Suprapubic skin (tissue), 4 donors: ENCODE data around the gene SCYL3. TPM values are rescaled to one million over a fixed set of nuclear protein-coding genes. Genes with fewer than 3 reads are reported as not detected.
"Not testable (repeated sequence)": the region's sequence is repeated elsewhere in the genome, so short reads cannot be mapped to it uniquely, and the experiment has no call there.

ENCODE experiments used
- DNase-seq, 2 donors: peaks; one replicate each; pipeline ENCODE4 v3.0.0-alpha.2; 2019; ENCODE audit warnings: low spot score in 2 of 2
- H3K27ac ChIP-seq: fragments of 200-600 bp; sonication (generic); one replicate; pipeline ENCODE4 v1.5.1; 2019
- H3K27me3 ChIP-seq: fragments of 200-600 bp; sonication (generic); one replicate; pipeline ENCODE4 v1.5.1; 2019
- H3K36me3 ChIP-seq: fragments of 200-600 bp; sonication (generic); one replicate; pipeline ENCODE4 v1.5.1; 2019
- H3K4me1 ChIP-seq: fragments of 200-600 bp; sonication (generic); one replicate; pipeline ENCODE4 v1.5.1; 2019
- H3K4me3 ChIP-seq: fragments of 200-600 bp; sonication (generic); one replicate; pipeline ENCODE4 v1.5.1; 2019; ENCODE audit warnings: mild to moderate bottlenecking
- H3K9me3 ChIP-seq: fragments of 200-600 bp; sonication (generic); one replicate; pipeline ENCODE4 v1.5.1; 2019
- CTCF ChIP-seq, 2 donors: fragments of 200-600 bp in 1 of 2; fragments of 450-650 bp in 1 of 2; sonication (generic) in 1 of 2; IDR thresholded peaks; one replicate each; pipeline ENCODE4 v1.5.1; 2016 to 2019; ENCODE audit warnings: antibody characterized with exemption in 2 of 2, mild to moderate bottlenecking in 1 of 2, moderate library complexity in 1 of 2
- EP300 ChIP-seq: sonication (generic); formaldehyde crosslinking; IDR thresholded peaks from one replicate; pipeline ENCODE4 v1.6.1; 2017; ENCODE audit warnings: antibody characterized with exemption
- POLR2A ChIP-seq, 2 donors: fragments of 450-650 bp; IDR thresholded peaks; one replicate each; pipeline ENCODE4 v1.6.1; 2017; ENCODE audit warnings: antibody characterized with exemption in 2 of 2, mild to moderate bottlenecking in 2 of 2, moderate library complexity in 2 of 2
- POLR2AphosphoS5 ChIP-seq, 3 donors: sonication (generic); formaldehyde crosslinking; IDR thresholded peaks; one replicate each; pipeline ENCODE4 v1.6.1; 2017; ENCODE audit warnings: antibody characterized with exemption in 3 of 3
- WGBS: methylation state at CpG from one replicate; pipeline ENCODE4 v1.1.5; 2018; 5-methylcytosine and 5-hydroxymethylcytosine counted together
- total RNA-seq, 4 donors: library from RNA; depleted of rRNA; stranded (reverse); fragments of >200 nt; gene quantifications; one replicate each; pipeline ENCODE4 v1.1.0, GENCODE V29; 2016

SCYL3 gene
- total RNA-seq, 4 donors from 2014 or later, result 10.8 to 18.3 (median 14.6) TPM

GRCh38 chr1:169869426-169869825, 24.3 kb downstream of the SCYL3 start:
- 95% methylated on average over 1 of the region's 1 CpG for WGBS
- Histone ChIP-seq H3K27me3 (no peaks in the 10 kb centered on the region), H3K4me1 (no peaks in the 10 kb centered on the region), H3K9me3 (no peaks in the 10 kb centered on the region), H3K27ac (no peak overlapping the region), H3K36me3 (peaks cover 86% of the 10 kb centered on the region), H3K4me3 (no peak overlapping the region)
- no peak for DNase-seq
- no peak for TF ChIP-seq POLR2AphosphoS5 (IDR thresholded peaks at IDR 0.05)
- TF ChIP-seq EP300, result no peak
- no peak for TF ChIP-seq POLR2A (IDR thresholded peaks at IDR 0.05)
- TF ChIP-seq CTCF (IDR thresholded peaks at IDR 0.05), result no peak

GRCh38 chr1:169868978-169869377, 24.7 kb downstream of the SCYL3 start:
- no peak overlapping the region for H3K27ac ChIP-seq

GRCh38 chr1:169867012-169867675, 26.6 kb downstream of the SCYL3 start:
- no peak for TF ChIP-seq POLR2A (IDR thresholded peaks at IDR 0.05)
- WGBS, result 95% methylated on average over 4 of the region's 4 CpGs
- Histone ChIP-seq H3K27ac (no peak overlapping the region), H3K4me1 (no peaks in the 10 kb centered on the region), H3K27me3 (no peaks in the 10 kb centered on the region), H3K9me3 (no peaks in the 10 kb centered on the region), H3K4me3 (no peak overlapping the region), H3K36me3 (peaks cover 86% of the 10 kb centered on the region)
- DNase-seq, result no peak

More at GRCh38 chr1:169868978-169869377, 24.7 kb downstream of the SCYL3 start:
- TF ChIP-seq POLR2A (IDR thresholded peaks at IDR 0.05) (no peak), EP300 (no peak), CTCF (IDR thresholded peaks at IDR 0.05) (no peak), POLR2AphosphoS5 (IDR thresholded peaks at IDR 0.05) (no peak)
- Histone ChIP-seq H3K4me1 (no peaks in the 10 kb centered on the region), H3K36me3 (peaks cover 86% of the 10 kb centered on the region), H3K4me3 (no peak overlapping the region), H3K27me3 (no peaks in the 10 kb centered on the region), H3K9me3 (no peaks in the 10 kb centered on the region)
- WGBS, result 75% methylated on average over 2 of the region's 2 CpGs
- DNase-seq, result no peak

DNA sequence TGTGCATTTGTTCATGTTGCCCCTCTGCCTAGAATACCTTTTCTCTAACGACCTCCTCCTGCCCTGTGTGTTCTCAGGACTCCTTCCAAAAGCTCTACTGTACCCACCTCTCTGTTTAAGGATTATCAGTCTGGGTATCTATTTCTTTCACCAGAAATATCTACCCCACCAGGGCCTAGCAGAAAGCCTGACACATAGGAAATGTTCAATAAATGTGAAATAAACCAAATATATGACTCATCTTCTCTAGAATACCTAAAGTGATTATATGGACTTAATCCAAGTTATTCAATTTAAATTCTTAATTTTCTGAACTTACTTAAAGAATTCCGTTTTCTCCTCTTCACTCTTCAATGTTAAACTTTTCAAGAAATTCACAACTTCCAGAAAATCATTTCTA, 27.1 kb downstream of the SCYL3 start:
- Histone ChIP-seq H3K36me3 (peaks cover 86% of the 10 kb centered on the region), H3K27me3 (no peaks in the 10 kb centered on the region), H3K27ac (no peak overlapping the region), H3K4me3 (no peak overlapping the region), H3K4me1 (no peaks in the 10 kb centered on the region), H3K9me3 (no peaks in the 10 kb centered on the region)
- no peak for DNase-seq
- WGBS, result 96% methylated on average over 2 of the region's 2 CpGs
- TF ChIP-seq POLR2A (IDR thresholded peaks at IDR 0.05) (no peak), EP300 (no peak), POLR2AphosphoS5 (IDR thresholded peaks at IDR 0.05) (no peak), CTCF (IDR thresholded peaks at IDR 0.05) (no peak)

DNA sequence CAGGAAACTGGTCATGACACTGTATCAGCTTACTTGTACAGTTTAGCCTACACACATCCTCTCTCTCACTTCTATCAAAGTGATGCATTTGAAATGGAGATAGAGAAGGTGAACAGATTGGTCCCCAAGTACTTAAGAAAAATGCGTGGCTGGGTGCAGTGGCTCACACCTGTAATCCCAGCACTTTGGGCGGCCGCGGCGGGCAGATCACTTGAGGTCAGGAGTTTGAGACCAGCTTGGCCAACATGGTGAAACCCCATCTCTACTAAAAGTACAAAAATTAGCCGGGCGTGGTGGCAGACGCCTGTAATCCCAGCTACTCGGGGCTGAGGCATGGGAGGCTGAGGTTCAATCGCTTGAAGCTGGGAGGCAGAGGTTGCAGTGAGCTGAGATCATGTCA, 29.2 kb downstream of the SCYL3 start:
- not testable (repeated sequence) for DNase-seq, H3K4me3 ChIP-seq, H3K27ac ChIP-seq, H3K4me1 ChIP-seq, H3K9me3 ChIP-seq, H3K27me3 ChIP-seq
- 93% methylated on average over 10 of the region's 10 CpGs for WGBS
- H3K36me3 ChIP-seq, result peaks cover 94% of the 10 kb centered on the region

DNA sequence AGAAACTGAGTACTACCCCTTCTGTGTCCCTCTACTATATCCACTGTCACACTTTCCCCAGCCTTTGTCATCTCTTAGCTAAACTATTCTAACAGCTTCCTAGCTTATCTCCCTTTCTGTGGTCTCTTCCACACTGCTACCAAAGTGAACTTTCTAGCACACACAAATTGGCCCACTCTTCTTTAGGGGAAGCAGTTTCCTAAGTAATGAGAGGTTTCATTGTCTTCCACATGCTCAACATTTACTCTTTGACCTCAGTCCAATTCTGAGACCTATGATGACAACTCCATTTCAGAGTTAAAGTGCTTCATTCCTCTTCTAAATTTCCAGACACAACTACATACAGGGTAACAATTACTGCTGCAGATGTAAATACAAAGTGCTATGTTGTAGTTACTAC, 32.9 kb downstream of the SCYL3 start:
- Histone ChIP-seq H3K4me1 (no peaks in the 10 kb centered on the region), H3K27ac (no peak overlapping the region), H3K9me3 (no peaks in the 10 kb centered on the region), H3K36me3 (peaks cover 93% of the 10 kb centered on the region), H3K27me3 (no peaks in the 10 kb centered on the region), H3K4me3 (no peak overlapping the region)
- TF ChIP-seq EP300 (no peak), POLR2AphosphoS5 (IDR thresholded peaks at IDR 0.05) (no peak), POLR2A (IDR thresholded peaks at IDR 0.05) (no peak), CTCF (IDR thresholded peaks at IDR 0.05) (no peak)
- no peak for DNase-seq
